ENCODE data around the gene MACF1. TPM values are rescaled to one million over a fixed set of nuclear protein-coding genes. Genes with fewer than 3 reads are reported as not detected.

Gene MACF1
- total RNA-seq = 100 to 1,000 TPM; 214 to 251 TPM
- polyA plus RNA-seq (2013, experiment 1 of 2) = 89.7 TPM
- 102 TPM for polyA plus RNA-seq (2013, experiment 2 of 2)
- long read RNA-seq, experiment 1, partial matches to known transcripts = 18 of 26 reads
- long read RNA-seq, experiment 1, other reads (novel, unspliced or antisense) = 8 of 26 reads
- long read RNA-seq, experiment 2, partial matches to known transcripts = 64 of 82 reads
- long read RNA-seq, experiment 2, other reads (novel, unspliced or antisense) = 17 of 82 reads
- long read RNA-seq, experiment 3, partial matches to known transcripts = 39 of 71 reads
- long read RNA-seq, experiment 3, other reads (novel, unspliced or antisense) = 31 of 71 reads
- long read RNA-seq, experiment 4, partial matches to known transcripts = 0 of 3 reads
- long read RNA-seq, experiment 4, other reads (novel, unspliced or antisense) = 3 of 3 reads

- H3K36me3 ChIP-seq (ENCODE audit: control insufficient read depth, insufficient read depth, low read length) = no peaks in the 10 kb centered on the region
- H3K9ac ChIP-seq (ENCODE audit: extremely low read depth, low read length, poor library complexity, severe bottlenecking) = peak within 1 kb of the TSS; percentile 2
- Mint-ChIP-seq H3K4me3 (no peak within 1 kb of the TSS), H3K4me1 (peaks cover 15% of the 10 kb centered on the region), H3K36me3 (ENCODE audit: low read depth) (peaks cover 6% of the 10 kb centered on the region), H3K27me3 (ENCODE audit: insufficient read depth) (no peaks in the 10 kb centered on the region), H3K9me3 (no peaks in the 10 kb centered on the region), H3K27ac (peak within 1 kb of the TSS; percentile 74)
- peak; percentile 35 for TF ChIP-seq CTCF (conservative IDR thresholded peaks at IDR 0.05)
- H3K27me3 ChIP-seq (ENCODE audit: control insufficient read depth, insufficient read depth, low read length, poor library complexity, severe bottlenecking) = no peaks in the 10 kb centered on the region
- peak within 1 kb of the TSS; percentile 41 for H3K4me3 ChIP-seq (ENCODE audit: low read length)
- DNase-seq = peak; percentile 77
- H3K4me1 ChIP-seq (ENCODE audit: control insufficient read depth, insufficient read depth, low read length) = peaks cover 14% of the 10 kb centered on the region
- WGBS, 2 experiments (ENCODE audit: insufficient coverage in 1 of 2, insufficient read length in 1 of 2) = 38 to 48% methylated on average over 2 to 8 of the region's 9 CpGs
- H3K9me3 ChIP-seq (ENCODE audit: control insufficient read depth, low read length) = no peaks in the 10 kb centered on the region
- H3K27ac ChIP-seq (ENCODE audit: low read depth, low read length) = peak within 1 kb of the TSS; percentile 83
These were observed at the start of gene MACF1 for GRCh38 chr1:39204441-39205081. TSS of gene MACF1 (plus strand) at chr1:39204695. CDS start at chr1:39205023, 328 bp downstream.

GRCh38 chr1:39157304-39157703 is 47.2 kb upstream of the MACF1 start:
- H3K9ac ChIP-seq (ENCODE audit: extremely low read depth, low read length, poor library complexity, severe bottlenecking) = no peak overlapping the region
- no peaks in the 10 kb centered on the region for H3K27me3 Mint-ChIP-seq (ENCODE audit: insufficient read depth)
- H3K4me3 Mint-ChIP-seq = no peak overlapping the region
- H3K4me1 ChIP-seq (ENCODE audit: control insufficient read depth, insufficient read depth, low read length) = peaks cover 41% of the 10 kb centered on the region
- no peak for TF ChIP-seq CTCF (conservative IDR thresholded peaks at IDR 0.05)
- H3K36me3 Mint-ChIP-seq (ENCODE audit: low read depth) = peaks cover 2% of the 10 kb centered on the region
- H3K27ac Mint-ChIP-seq = no peak overlapping the region
- no peak overlapping the region for H3K4me3 ChIP-seq (ENCODE audit: low read length)
- no peaks in the 10 kb centered on the region for H3K9me3 Mint-ChIP-seq
- peaks cover 70% of the 10 kb centered on the region for H3K4me1 Mint-ChIP-seq
- DNase-seq = no peak
- H3K36me3 ChIP-seq (ENCODE audit: control insufficient read depth, insufficient read depth, low read length) = no peaks in the 10 kb centered on the region
- H3K27me3 ChIP-seq (ENCODE audit: control insufficient read depth, insufficient read depth, low read length, poor library complexity, severe bottlenecking) = no peaks in the 10 kb centered on the region
- H3K27ac ChIP-seq (ENCODE audit: low read depth, low read length) = no peak overlapping the region
- H3K9me3 ChIP-seq (ENCODE audit: control insufficient read depth, low read length) = no peaks in the 10 kb centered on the region

- Histone ChIP-seq H3K27me3 (ENCODE audit: control insufficient read depth, insufficient read depth, low read length, poor library complexity, severe bottlenecking) (no peaks in the 10 kb centered on the region), H3K36me3 (ENCODE audit: control insufficient read depth, insufficient read depth, low read length) (no peaks in the 10 kb centered on the region), H3K9ac (ENCODE audit: extremely low read depth, low read length, poor library complexity, severe bottlenecking) (peak overlapping the region; percentile 27), H3K9me3 (ENCODE audit: control insufficient read depth, low read length) (no peaks in the 10 kb centered on the region), H3K4me1 (ENCODE audit: control insufficient read depth, insufficient read depth, low read length) (peaks cover 34% of the 10 kb centered on the region), H3K4me3 (ENCODE audit: low read length) (peak overlapping the region; percentile 74), H3K27ac (ENCODE audit: low read depth, low read length) (no peak overlapping the region)
- H3K4me3 Mint-ChIP-seq = peak overlapping the region; percentile 73
- no peaks in the 10 kb centered on the region for H3K9me3 Mint-ChIP-seq
- no peaks in the 10 kb centered on the region for H3K27me3 Mint-ChIP-seq (ENCODE audit: insufficient read depth)
- TF ChIP-seq CTCF (conservative IDR thresholded peaks at IDR 0.05) = no peak
- H3K4me1 Mint-ChIP-seq = peaks cover 60% of the 10 kb centered on the region
- WGBS, 2 experiments (ENCODE audit: insufficient coverage in 1 of 2, insufficient read length in 1 of 2) = 38 to 45% methylated on average over 9 to 11 of the region's 11 CpGs
- DNase-seq = peak; percentile 85
- peaks cover 3% of the 10 kb centered on the region for H3K36me3 Mint-ChIP-seq (ENCODE audit: low read depth)
- peak overlapping the region; percentile 96 for H3K27ac Mint-ChIP-seq
These were observed 46.0 kb upstream of the MACF1 start for GRCh38 chr1:39158327-39159086.
